ENCODE measurements around the gene ITGB2. TPM values are rescaled to one million over a fixed set of nuclear protein-coding genes. Genes with fewer than 3 reads are reported as not detected.

ITGB2 gene
- total RNA-seq, 1 donor from 2014 or later, result 6.9 TPM

DNA sequence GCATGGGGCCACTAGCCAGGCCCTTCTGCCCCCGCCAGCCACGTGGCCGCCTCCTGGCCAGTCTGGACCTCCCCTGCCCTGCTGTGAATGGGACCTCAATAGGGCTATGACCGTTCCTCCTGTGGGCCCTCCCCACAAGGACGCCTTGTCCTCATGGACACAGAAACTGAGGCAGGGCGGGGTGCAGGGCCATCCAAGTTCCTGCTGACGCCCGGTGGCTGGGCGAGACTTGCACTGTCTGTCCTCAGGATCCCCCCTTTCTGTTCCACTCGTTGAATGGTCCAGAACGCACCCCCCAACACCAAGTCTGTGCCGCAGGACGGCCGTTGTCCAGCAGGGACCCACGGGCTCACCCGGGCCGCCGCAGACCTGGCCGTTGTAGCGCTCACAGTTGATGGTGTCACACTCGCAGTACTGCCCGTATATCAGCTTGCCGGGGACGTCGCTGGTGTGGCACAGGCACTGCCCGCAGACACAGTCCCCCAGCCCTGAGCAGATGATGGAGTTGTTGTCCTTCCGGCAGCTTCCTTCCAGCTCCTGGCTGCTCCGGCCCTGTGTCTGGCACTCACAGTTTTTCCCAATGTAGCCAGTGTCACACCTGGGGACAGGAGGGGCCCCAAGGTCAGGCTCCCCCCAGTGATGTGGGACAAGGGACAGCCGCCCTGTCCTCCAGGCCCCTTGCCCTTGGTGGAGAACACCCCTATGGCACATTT is 30.9 kb downstream of the ITGB2 start:
- Histone ChIP-seq H3K36me3 (ENCODE audit: control insufficient read depth, insufficient read depth, low read length) (no peaks in the 10 kb centered on the region), H3K27me3 (ENCODE audit: control insufficient read depth, insufficient read depth, low read length) (peaks cover 34% of the 10 kb centered on the region), H3K4me3 (ENCODE audit: low read depth, low read length) (no peak overlapping the region)
- TF ChIP-seq, protein P1, sequence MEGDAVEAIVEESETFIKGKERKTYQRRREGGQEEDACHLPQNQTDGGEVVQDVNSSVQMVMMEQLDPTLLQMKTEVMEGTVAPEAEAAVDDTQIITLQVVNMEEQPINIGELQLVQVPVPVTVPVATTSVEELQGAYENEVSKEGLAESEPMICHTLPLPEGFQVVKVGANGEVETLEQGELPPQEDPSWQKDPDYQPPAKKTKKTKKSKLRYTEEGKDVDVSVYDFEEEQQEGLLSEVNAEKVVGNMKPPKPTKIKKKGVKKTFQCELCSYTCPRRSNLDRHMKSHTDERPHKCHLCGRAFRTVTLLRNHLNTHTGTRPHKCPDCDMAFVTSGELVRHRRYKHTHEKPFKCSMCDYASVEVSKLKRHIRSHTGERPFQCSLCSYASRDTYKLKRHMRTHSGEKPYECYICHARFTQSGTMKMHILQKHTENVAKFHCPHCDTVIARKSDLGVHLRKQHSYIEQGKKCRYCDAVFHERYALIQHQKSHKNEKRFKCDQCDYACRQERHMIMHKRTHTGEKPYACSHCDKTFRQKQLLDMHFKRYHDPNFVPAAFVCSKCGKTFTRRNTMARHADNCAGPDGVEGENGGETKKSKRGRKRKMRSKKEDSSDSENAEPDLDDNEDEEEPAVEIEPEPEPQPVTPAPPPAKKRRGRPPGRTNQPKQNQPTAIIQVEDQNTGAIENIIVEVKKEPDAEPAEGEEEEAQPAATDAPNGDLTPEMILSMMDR (IDR thresholded peaks at IDR 0.05; ENCODE audit: insufficient read depth, low read length, poor library complexity, severe bottlenecking), result no peak
- DNase-seq (ENCODE audit: low read depth), result no peak

DNA sequence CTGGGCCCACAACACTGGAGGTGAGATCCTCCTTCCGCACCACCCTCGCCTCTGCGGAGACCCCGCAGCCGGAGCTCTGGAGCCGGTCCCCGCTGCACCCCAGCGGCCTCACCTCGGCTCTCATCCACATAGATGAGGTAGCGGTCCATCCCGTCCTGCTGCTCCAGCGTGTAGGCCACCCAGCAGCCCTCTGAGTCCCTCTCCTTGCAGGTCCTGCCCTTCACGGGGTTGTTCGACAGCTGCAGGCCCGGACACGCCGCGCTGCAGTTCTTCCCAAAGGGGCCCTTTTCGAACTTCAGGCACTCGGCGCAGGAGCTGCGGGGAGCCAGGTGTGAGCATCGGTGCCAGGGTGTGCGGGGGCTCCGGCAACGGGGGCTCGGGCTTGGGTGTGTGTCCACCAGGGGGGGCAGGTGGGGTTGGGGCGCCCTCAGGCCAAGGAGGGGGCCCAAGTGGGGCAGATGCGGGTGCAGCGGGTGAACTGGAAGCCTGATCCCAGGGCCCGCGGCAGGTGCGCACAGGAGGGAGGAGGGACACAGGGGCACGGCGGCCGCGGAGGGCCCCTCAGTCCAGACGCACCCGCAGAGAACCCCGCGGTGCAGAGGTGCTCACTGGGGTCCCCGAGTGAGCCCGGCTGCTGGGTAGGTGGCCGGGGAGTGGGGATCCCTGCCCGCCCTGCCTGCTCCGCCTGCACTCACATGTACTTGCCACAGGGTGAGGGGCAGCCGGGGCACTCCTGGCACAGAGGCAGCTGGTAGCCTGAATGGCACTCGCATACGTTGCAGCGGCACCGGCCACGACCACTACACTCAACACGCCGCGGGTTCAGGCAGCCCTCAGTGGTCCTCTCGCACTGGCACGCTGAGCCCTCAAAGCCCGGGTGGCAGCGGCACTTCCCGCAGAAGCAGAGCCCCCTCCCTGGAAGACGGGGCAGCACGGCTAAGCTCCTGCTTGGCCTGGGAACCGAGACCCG is 31.8 kb downstream of the ITGB2 start:
- Histone ChIP-seq H3K4me3 (ENCODE audit: low read depth, low read length) (no peak overlapping the region), H3K27me3 (ENCODE audit: control insufficient read depth, insufficient read depth, low read length) (peaks cover 28% of the 10 kb centered on the region), H3K36me3 (ENCODE audit: control insufficient read depth, insufficient read depth, low read length) (no peaks in the 10 kb centered on the region)
- DNase-seq (ENCODE audit: low read depth), result no peak
- TF ChIP-seq, protein P1 (IDR thresholded peaks at IDR 0.05; ENCODE audit: insufficient read depth, low read length, poor library complexity, severe bottlenecking), result no peak

DNA sequence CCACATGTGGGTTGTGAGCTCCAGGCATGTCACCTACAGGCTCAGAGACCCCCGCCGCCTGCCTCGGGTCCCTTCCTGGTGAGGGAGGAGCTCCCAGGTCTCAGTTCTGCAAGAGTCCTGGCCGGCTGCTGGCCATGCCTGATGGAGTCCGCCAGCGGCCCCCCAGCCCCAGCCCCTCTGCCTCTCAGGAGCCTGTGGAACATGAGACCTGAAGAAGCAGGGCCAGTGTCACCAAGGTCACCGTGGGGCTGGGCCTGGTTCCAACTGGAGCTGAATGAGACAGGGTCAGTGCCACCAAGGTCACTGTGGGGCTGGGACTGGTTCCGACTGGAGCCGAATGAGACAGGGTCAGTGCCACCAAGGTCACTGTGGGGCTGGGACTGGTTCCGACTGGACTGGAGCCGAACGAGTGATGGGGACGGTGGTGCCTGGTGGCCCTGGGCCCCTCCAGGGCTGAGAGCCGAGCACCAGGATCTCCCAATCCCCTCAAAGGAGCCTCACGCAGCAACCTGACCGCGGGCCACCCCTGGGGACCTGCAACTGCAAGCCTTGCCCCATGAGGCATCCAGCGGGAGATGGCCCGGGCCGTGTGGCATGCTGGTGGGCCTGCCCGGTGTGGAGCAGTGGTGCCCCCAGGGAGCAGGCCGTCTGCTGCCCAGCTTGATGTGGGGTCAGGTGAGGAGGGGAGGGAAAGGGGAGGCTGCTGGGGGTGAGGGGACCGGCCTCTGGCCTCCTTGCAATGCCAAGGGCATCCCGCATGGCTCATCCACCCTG is 32.7 kb downstream of the ITGB2 start:
- Histone ChIP-seq H3K27me3 (ENCODE audit: control insufficient read depth, insufficient read depth, low read length) (peaks cover 20% of the 10 kb centered on the region), H3K4me3 (ENCODE audit: low read depth, low read length) (no peak overlapping the region), H3K36me3 (ENCODE audit: control insufficient read depth, insufficient read depth, low read length) (no peaks in the 10 kb centered on the region)
- no peak for DNase-seq (ENCODE audit: low read depth)
- TF ChIP-seq, protein P1 (IDR thresholded peaks at IDR 0.05; ENCODE audit: insufficient read depth, low read length, poor library complexity, severe bottlenecking), result no peak

DNA sequence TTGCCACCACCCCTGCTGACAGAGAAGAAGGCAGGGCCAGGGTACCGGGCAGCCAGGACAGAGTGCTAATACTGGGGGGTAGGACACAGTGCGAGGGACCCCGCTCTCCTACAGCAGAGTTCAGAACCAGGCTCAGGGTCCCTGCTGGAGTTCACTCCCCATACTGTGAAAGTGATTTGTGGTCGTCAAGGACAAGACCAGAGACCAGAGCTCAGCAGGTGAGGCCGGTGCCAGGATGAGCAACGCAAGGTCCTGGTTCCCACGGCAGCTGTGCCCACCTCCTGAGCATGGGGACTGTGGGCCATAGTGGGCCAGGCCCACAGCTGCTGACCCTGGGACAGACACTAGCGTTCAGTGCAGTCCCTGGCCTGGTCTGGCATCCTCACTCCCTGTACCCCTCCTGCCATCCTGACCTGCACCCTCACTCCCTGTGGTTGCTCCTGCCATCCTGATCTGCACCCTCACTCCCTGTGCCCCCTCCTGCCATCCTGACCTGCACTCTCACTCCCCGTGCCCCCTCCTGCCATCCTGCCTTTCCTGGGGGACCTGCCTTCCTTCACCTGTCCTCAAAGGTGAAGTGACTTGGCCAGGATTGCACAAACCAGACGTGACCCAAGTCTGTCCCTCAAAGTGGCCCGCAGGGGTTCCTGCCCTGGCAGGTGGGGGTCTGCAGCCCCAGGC is 33.4 kb downstream of the ITGB2 start:
- Histone ChIP-seq H3K27me3 (ENCODE audit: control insufficient read depth, insufficient read depth, low read length) (peaks cover 18% of the 10 kb centered on the region), H3K4me3 (ENCODE audit: low read depth, low read length) (no peak overlapping the region), H3K36me3 (ENCODE audit: control insufficient read depth, insufficient read depth, low read length) (no peaks in the 10 kb centered on the region)
- TF ChIP-seq, protein P1 (IDR thresholded peaks at IDR 0.05; ENCODE audit: insufficient read depth, low read length, poor library complexity, severe bottlenecking), result no peak
- no peak for DNase-seq (ENCODE audit: low read depth)

All from kidney epithelial cell (primary cell).